K562 (cell line): Measurements from ENCODE around the gene CDH6. TPM values are rescaled to one million over a fixed set of nuclear protein-coding genes. Genes with fewer than 3 reads are reported as not detected.

Experiments used
- ATAC-seq: fragments of 200-7000 bp; cut with Tn5 transposase; 3 replicates; pipeline ENCODE4 v1.9.1; 2020; ENCODE audit warnings: moderate library complexity
- BruUV-seq: library from RNA; stranded (reverse); fragments of 400-500 nt; replicated peaks from 2 replicates; lab custom pipeline; 2021; lab: Mats Ljungman, UMichigan
- CTCF ChIA-PET: fragments of 300-600 bp; formaldehyde crosslinking; extraction: SDS; loops from one replicate; lab custom pipeline; 2021; ENCODE audit warnings: low intra/inter-chr PET ratio; lab: Yijun Ruan, JAX
- POLR2A ChIA-PET: fragments of 300-600, 350-650 bp; sonication (Branson Sonifier 250); formaldehyde crosslinking; extraction: SDS; loops from one replicate; lab custom pipeline; 2021; ENCODE audit warnings: antibody characterized with exemption, inconsistent platforms; lab: Yijun Ruan, JAX
- DNase-seq, 4 experiments: peaks; one replicate each; pipeline versions ENCODE4 v3.0.0 to v3.0.0-alpha.2; 2011 to 2018; ENCODE audit warnings: low spot score in 3 of 4, mixed read lengths in 3 of 4; ENCODE audit errors: extremely low read depth in 1 of 4
- FAIRE-seq: peaks from 2 replicates; lab custom pipeline; 2011; peaks lifted over from hg19 to GRCh38; lab: Jason Lieb, UNC
- H2AFZ ChIP-seq: 2 replicates; pipeline ENCODE4 v1.6.0; 2011; ENCODE audit warnings: low read depth, low read length, control low read depth, inconsistent platforms
- H3K27ac ChIP-seq: fragments of 200-600 bp; 3 replicates; pipeline ENCODE4 v1.8.0; 2011; ENCODE audit warnings: low read depth, mild to moderate bottlenecking, control low read depth, inconsistent platforms, low read length, moderate library complexity, mixed read lengths; ENCODE audit errors: extremely low read depth
- H3K27me3 ChIP-seq, 2 experiments: fragments of 300-600 bp in 1 of 2; 2 replicates in 1 of 2; 3 replicates in 1 of 2; pipeline versions ENCODE4 v1.6.0 to v1.8.0; 2011; ENCODE audit warnings: inconsistent platforms in 2 of 2, low read length in 2 of 2, mild to moderate bottlenecking in 1 of 2, mixed read lengths in 1 of 2, moderate library complexity in 1 of 2; ENCODE audit not compliant: control insufficient read depth in 2 of 2, insufficient read depth in 2 of 2
- H3K36me3 ChIP-seq: fragments of 300-600 bp; 3 replicates; pipeline ENCODE4 v1.8.0; 2011; ENCODE audit warnings: mild to moderate bottlenecking, low read length, inconsistent platforms; ENCODE audit not compliant: control insufficient read depth, insufficient read depth
- H3K4me1 ChIP-seq, 2 experiments: fragments of 200-600 bp in 1 of 2; replicated peaks in 1 of 2; 2 replicates in 1 of 2; 3 replicates in 1 of 2; pipeline versions ENCODE4 v1.5.1 to v1.8.0; 2011; ENCODE audit warnings: inconsistent platforms in 2 of 2, low read length in 2 of 2, mild to moderate bottlenecking in 1 of 2, mixed read lengths in 1 of 2, moderate library complexity in 1 of 2; ENCODE audit not compliant: control insufficient read depth in 2 of 2, insufficient read depth in 2 of 2
- H3K4me2 ChIP-seq: 2 replicates; pipeline ENCODE4 v1.6.1; 2011; ENCODE audit warnings: low read length, control low read depth, inconsistent platforms, mixed read lengths; ENCODE audit not compliant: insufficient read depth
- H3K4me3 ChIP-seq: fragments of 200-600 bp; sonication (generic), shearing (Covaris generic); 2 replicates; pipeline ENCODE4 v1.5.1; 2016; ENCODE audit warnings: control low read depth, inconsistent platforms
- H3K79me2 ChIP-seq: fragments of 200-600 bp; 3 replicates; pipeline ENCODE4 v1.8.0; 2011; ENCODE audit warnings: low read length, inconsistent platforms; ENCODE audit not compliant: control insufficient read depth, insufficient read depth
- H3K9ac ChIP-seq, 2 experiments: 2 replicates each; pipeline versions ENCODE4 v1.6.0 to v1.6.1; 2011; ENCODE audit warnings: low read depth in 2 of 2, low read length in 2 of 2, control low read depth in 1 of 2, inconsistent platforms in 1 of 2, mild to moderate bottlenecking in 1 of 2, mixed read lengths in 1 of 2; ENCODE audit not compliant: insufficient read depth in 1 of 2
- H3K9me1 ChIP-seq: one replicate; pipeline ENCODE4 v1.6.0; 2011; ENCODE audit warnings: inconsistent platforms, mild to moderate bottlenecking, low read length, moderate library complexity; ENCODE audit not compliant: control insufficient read depth, insufficient read depth
- H3K9me3 ChIP-seq: replicated peaks from 2 replicates; pipeline ENCODE4 v1.5.1; 2011; ENCODE audit warnings: low read depth, low read length, inconsistent platforms; ENCODE audit not compliant: control insufficient read depth, insufficient read depth
- H4K20me1 ChIP-seq: replicated peaks from 2 replicates; pipeline ENCODE4 v1.6.1; 2011; ENCODE audit warnings: low read length, inconsistent platforms, mixed read lengths; ENCODE audit not compliant: control insufficient read depth, insufficient read depth
- ATF1 ChIP-seq, 2 experiments: fragments of 450-650 bp in 1 of 2; IDR thresholded peaks; 2 replicates each; pipeline ENCODE4 v1.6.1; 2016; ENCODE audit warnings: missing compliant biosample characterization in 1 of 2, missing genetic modification characterization in 1 of 2
- ATF7 ChIP-seq: fragments of 450-650 bp; IDR thresholded peaks from 2 replicates; pipeline ENCODE4 v1.7.1; 2014; ENCODE audit warnings: mild to moderate bottlenecking, moderate library complexity
- CBX8 ChIP-seq: fragments of 200-600 bp; sonication (generic); IDR thresholded peaks from 2 replicates; pipeline ENCODE4 v1.6.1; 2012; ENCODE audit warnings: borderline replicate concordance, mixed run types, low read depth, mild to moderate bottlenecking, moderate library complexity, mixed read lengths, low read length, control low read depth, inconsistent platforms; ENCODE audit not compliant: poor library complexity, severe bottlenecking; ENCODE audit errors: extremely low read depth
- ESRRA ChIP-seq: fragments of 450-650 bp; IDR thresholded peaks from 2 replicates; pipeline ENCODE4 v1.6.1; 2014; ENCODE audit warnings: low read depth, mild to moderate bottlenecking, moderate library complexity, borderline replicate concordance
- IRF2 ChIP-seq: sonication (generic); formaldehyde crosslinking; IDR thresholded peaks from 2 replicates; pipeline ENCODE4 v1.8.1; 2022; ENCODE audit warnings: mild to moderate bottlenecking, missing genetic modification reagents
- MBD1 ChIP-seq: fragments of 250-450 bp; sonication (Bioruptor Pico); IDR thresholded peaks from 2 replicates; pipeline ENCODE4 v1.8.0; 2022; ENCODE audit warnings: inconsistent platforms
- RFX7 ChIP-seq: fragments of 250-450 bp; sonication (Bioruptor Pico); IDR thresholded peaks from 2 replicates; pipeline ENCODE4 v1.5.1; 2021; ENCODE audit warnings: mild to moderate bottlenecking
- SAP30 ChIP-seq: fragments of 200-600 bp; sonication (generic); IDR thresholded peaks from 2 replicates; pipeline ENCODE4 v1.6.1; 2012; ENCODE audit warnings: borderline replicate concordance, low read depth, mild to moderate bottlenecking, moderate library complexity, low read length, control low read depth, inconsistent platforms; ENCODE audit not compliant: insufficient read depth, poor library complexity, severe bottlenecking
- SMAD2 ChIP-seq: fragments of 150-350 bp; IDR thresholded peaks from 2 replicates; pipeline ENCODE4 v1.6.1; 2014; ENCODE audit warnings: low read depth, mild to moderate bottlenecking, low read length
- SMARCA4 ChIP-seq: fragments of 450-650 bp; IDR thresholded peaks from 2 replicates; pipeline ENCODE4 v1.6.1; 2016
- SP1 ChIP-seq: sonication (generic); formaldehyde crosslinking; IDR thresholded peaks from 2 replicates; pipeline ENCODE4 v1.8.1; 2022; ENCODE audit warnings: mild to moderate bottlenecking, missing genetic modification reagents
- SP2 ChIP-seq: IDR thresholded peaks from 2 replicates; pipeline ENCODE4 v1.6.1; 2011; ENCODE audit warnings: mild to moderate bottlenecking, low read depth, low read length, moderate library complexity; ENCODE audit not compliant: poor library complexity, severe bottlenecking; ENCODE audit errors: extremely low read depth
- ZNF232 ChIP-seq: sonication (generic); formaldehyde crosslinking; IDR thresholded peaks from 2 replicates; pipeline ENCODE4 v1.8.0; 2022; ENCODE audit warnings: mild to moderate bottlenecking, missing genetic modification reagents
- ZNF384 ChIP-seq: IDR thresholded peaks from 2 replicates; pipeline ENCODE4 v1.6.1; 2012; ENCODE audit warnings: low read depth, low read length, improper control_type of control experiment
- in situ Hi-C: fragments of 300-500 bp; cut with MboI; formaldehyde crosslinking; loops from 4 replicates; pipeline ENCODE4 v1.15.0; 2018; ENCODE audit warnings: inconsistent platforms, mixed read lengths
- intact Hi-C: fragments of 100-400 bp; cut with micrococcal nuclease; formaldehyde crosslinking; loops from 2 replicates; pipeline ENCODE4 v1.14.2; 2022
- polyA plus RNA-seq, 8 experiments: library from polyadenylated mRNA; depleted of rRNA in 4 of 8; stranded (reverse) in 5 of 8; unstranded in 3 of 8; fragments of >200 nt; fragmentation: Nextera tagmentation in 2 of 8; fragmentation: Illumina TruSeq in 1 of 8; extraction: Ambion mirVana in 2 of 8; extraction: Trizol in 1 of 8; gene quantifications; 2 replicates each; pipeline versions ENCODE4 v1.2.1 to v1.2.3, GENCODE V29; 2011 to 2014; ENCODE audit warnings: inconsistent platforms in 1 of 8, missing spikeins in 1 of 8
- total RNA-seq, 7 experiments: library from RNA; depleted of rRNA in 6 of 7; stranded (reverse); fragments of >200 nt in 6 of 7; fragmentation: Illumina TruSeq in 2 of 7; extraction: Trizol in 2 of 7; gene quantifications; 2 replicates each; pipeline versions ENCODE4 v1.2.1 to v1.2.3, GENCODE V29; 2011 to 2021; ENCODE audit warnings: low replicate concordance in 1 of 7
- TF ChIP-seq, protein P1 (sequence below): sonication (generic); formaldehyde crosslinking; IDR thresholded peaks from 2 replicates; pipeline ENCODE4 v1.8.0; 2022; ENCODE audit warnings: mild to moderate bottlenecking, missing genetic modification reagents, borderline replicate concordance
- TF ChIP-seq, protein P2 (sequence below): sonication (generic); formaldehyde crosslinking; IDR thresholded peaks from 2 replicates; pipeline ENCODE4 v1.8.1; 2023; ENCODE audit warnings: mild to moderate bottlenecking, missing genetic modification reagents

Gene CDH6
- total and polyA plus RNA-seq, 9 of the 15 experiments (the other 6 are each of a cell fraction or from before 2014, with no cell fraction given): not detected

GRCh38 chr5:31172881-31173280 is 20.6 kb upstream of the CDH6 start:
- no peak overlapping the region for H3K9ac ChIP-seq
- CTCF ChIA-PET: no interaction called here
- no peak overlapping the region for H3K27ac ChIP-seq
- intact Hi-C loops: no loop called here
- H2AFZ ChIP-seq: no peak overlapping the region
- POLR2A ChIA-PET: interaction anchor here (0.6 kb wide), 1 partner anchor 636 kb away, joined by 3 read pairs; no protein-coding TSS in a partner anchor
- H3K4me1 ChIP-seq: no peaks in the 10 kb centered on the region
- H3K4me2 ChIP-seq: no peak overlapping the region
- FAIRE-seq: no peak
- no peak for ATAC-seq
- no peak overlapping the region for H3K4me3 ChIP-seq
- H3K27me3 ChIP-seq: no peaks in the 10 kb centered on the region
- no TSS peak for BruUV-seq
- H3K36me3 ChIP-seq: no peaks in the 10 kb centered on the region
- H4K20me1 ChIP-seq: no peaks in the 10 kb centered on the region
- in situ Hi-C loops: no loop called here
- no peaks in the 10 kb centered on the region for H3K9me1 ChIP-seq
- no peak for DNase-seq
- no peaks in the 10 kb centered on the region for H3K79me2 ChIP-seq
- H3K9me3 ChIP-seq: no peaks in the 10 kb centered on the region
- TF ChIP-seq SMAD2 (no peak), ZNF232 (CRISPR knock-in tag) (no peak), IRF2 (CRISPR knock-in tag) (no peak), CBX8 (no peak), MBD1 (CRISPR knock-in tag) (no peak), ATF1 (CRISPR knock-in tag; IDR thresholded peaks at IDR 0.05) (no peak), ATF1 (tag; IDR thresholded peaks at IDR 0.05) (no peak), ZNF384 (no peak), SMARCA4 (no peak), SAP30 (no peak), SP1 (no peak), ATF7 (no peak), SP2 (no peak), ESRRA (no peak), RFX7 (CRISPR knock-in tag) (no peak)
- TF ChIP-seq, protein P1, sequence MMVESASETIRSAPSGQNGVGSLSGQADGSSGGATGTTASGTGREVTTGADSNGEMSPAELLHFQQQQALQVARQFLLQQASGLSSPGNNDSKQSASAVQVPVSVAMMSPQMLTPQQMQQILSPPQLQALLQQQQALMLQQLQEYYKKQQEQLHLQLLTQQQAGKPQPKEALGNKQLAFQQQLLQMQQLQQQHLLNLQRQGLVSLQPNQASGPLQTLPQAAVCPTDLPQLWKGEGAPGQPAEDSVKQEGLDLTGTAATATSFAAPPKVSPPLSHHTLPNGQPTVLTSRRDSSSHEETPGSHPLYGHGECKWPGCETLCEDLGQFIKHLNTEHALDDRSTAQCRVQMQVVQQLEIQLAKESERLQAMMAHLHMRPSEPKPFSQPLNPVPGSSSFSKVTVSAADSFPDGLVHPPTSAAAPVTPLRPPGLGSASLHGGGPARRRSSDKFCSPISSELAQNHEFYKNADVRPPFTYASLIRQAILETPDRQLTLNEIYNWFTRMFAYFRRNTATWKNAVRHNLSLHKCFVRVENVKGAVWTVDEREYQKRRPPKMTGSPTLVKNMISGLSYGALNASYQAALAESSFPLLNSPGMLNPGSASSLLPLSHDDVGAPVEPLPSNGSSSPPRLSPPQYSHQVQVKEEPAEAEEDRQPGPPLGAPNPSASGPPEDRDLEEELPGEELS: no peak
- TF ChIP-seq, protein P2, sequence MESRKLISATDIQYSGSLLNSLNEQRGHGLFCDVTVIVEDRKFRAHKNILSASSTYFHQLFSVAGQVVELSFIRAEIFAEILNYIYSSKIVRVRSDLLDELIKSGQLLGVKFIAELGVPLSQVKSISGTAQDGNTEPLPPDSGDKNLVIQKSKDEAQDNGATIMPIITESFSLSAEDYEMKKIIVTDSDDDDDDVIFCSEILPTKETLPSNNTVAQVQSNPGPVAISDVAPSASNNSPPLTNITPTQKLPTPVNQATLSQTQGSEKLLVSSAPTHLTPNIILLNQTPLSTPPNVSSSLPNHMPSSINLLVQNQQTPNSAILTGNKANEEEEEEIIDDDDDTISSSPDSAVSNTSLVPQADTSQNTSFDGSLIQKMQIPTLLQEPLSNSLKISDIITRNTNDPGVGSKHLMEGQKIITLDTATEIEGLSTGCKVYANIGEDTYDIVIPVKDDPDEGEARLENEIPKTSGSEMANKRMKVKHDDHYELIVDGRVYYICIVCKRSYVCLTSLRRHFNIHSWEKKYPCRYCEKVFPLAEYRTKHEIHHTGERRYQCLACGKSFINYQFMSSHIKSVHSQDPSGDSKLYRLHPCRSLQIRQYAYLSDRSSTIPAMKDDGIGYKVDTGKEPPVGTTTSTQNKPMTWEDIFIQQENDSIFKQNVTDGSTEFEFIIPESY (CRISPR knock-in tag): no peak
